Measurements from ENCODE around the gene SLC41A3. TPM values are rescaled to one million over a fixed set of nuclear protein-coding genes. Genes with fewer than 3 reads are reported as not detected.
A peak's percentile ranks its signal among the peaks of the same experiment; 100 is the strongest.

SLC41A3 gene
- polyA plus RNA-seq, 3 donors from 2014 or later = 24.1 to 28.0 (median 25.4) TPM

DNA sequence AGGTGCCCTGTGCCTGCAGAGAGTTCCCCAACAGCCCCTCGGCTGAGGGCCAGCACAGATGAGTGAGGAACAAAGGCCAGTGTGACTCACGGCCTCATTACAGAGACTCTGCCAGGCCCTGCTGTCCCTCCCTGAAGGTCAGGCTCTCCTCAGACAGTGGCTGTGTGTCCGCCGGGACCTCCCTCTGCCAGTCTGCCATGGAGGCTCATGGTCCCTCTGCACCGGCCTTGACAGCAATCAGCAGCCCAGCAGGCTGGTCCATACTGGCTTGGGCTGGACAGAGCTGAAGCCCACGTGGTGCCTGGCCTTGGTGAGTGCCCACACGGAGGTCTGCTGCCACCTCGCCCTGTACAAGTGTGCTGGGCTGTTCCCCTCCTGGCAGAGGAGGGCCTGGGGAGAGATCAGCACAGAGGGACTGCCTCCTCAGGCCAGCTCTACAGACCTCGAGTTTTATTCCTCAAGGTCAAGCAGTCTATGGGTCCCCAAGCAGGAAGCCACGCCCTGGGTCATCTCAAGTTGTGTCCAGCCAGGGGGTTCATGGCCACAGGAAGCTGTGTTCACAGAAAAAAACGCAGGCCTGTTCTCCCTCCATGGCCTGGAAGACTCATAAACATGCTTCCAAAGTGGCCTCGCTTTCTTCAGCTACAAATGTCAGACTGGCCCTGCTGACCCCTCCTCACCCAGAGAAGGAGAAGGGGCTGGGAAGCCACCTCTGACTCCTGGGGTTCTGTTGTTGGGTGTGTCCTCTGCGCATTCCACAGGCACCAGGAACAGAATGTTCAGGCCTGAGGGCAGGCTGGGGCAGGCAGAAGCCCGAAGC is 27.0 kb downstream of the SLC41A3 start:
- H3K4me3 Mint-ChIP-seq = no peak overlapping the region
- no peak for DNase-seq
- no peaks in the 10 kb centered on the region for H3K9me3 Mint-ChIP-seq
- peaks cover 11 to 25% of the 10 kb centered on the region in 2 donors for H3K4me1 Mint-ChIP-seq
- H3K36me3 Mint-ChIP-seq = peaks cover 3 to 5% (median 4%) of the 10 kb centered on the region in 3 donors
- H3K27ac Mint-ChIP-seq = no peak overlapping the region
- H3K27me3 Mint-ChIP-seq (ENCODE audit: low read depth in 3 of 3) = peaks cover 0 to 2% (median 0%) of the 10 kb centered on the region in 3 donors

DNA sequence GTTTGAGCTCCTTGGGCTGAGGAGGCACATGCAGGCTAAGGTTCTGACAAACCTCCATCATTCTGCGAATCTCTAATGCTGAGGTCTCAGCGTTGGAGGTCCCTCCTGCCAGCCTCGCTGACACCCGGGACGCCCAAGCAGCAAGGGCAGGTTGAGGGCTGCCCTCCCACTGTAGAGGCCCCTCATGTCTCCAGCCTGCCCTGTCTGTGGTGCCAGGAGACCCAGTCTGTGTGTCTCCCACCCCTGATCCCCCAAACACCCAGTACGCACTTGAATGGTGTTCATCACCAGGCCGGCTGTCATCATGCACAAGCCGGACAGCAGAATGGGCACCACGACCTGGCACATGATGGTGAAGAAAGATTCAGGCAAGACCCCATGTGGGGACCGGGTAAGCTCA is 27.8 kb downstream of the SLC41A3 start:
- H3K36me3 Mint-ChIP-seq = peaks cover 3 to 5% (median 4%) of the 10 kb centered on the region in 3 donors
- H3K4me3 Mint-ChIP-seq = no peak overlapping the region
- H3K9me3 Mint-ChIP-seq = no peaks in the 10 kb centered on the region
- H3K4me1 Mint-ChIP-seq = peaks cover 11 to 25% of the 10 kb centered on the region in 2 donors
- H3K27ac Mint-ChIP-seq = no peak overlapping the region
- no peak for DNase-seq
- H3K27me3 Mint-ChIP-seq (ENCODE audit: low read depth in 3 of 3) = peaks cover 0 to 2% (median 0%) of the 10 kb centered on the region in 3 donors

DNA sequence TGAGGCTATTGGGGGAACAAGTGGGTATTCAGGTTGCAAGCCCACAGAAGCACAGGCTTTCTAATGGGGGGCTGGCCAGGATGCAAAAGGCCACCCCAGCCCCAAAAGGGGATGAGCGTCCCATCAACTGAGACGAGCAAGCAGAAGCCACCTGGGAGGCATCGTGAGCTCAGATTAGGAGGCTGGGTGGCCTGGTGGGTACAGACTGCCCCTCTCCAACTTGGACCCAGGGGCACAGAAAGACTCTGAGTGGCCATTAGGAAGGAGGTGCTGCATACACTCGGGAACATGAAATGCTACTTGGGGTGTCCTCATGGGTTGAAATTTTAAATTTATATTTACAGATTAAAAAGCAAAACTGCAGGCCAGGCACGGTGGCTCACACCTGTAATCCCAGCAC is 29.1 kb downstream of the SLC41A3 start:
- DNase-seq = no peak
- Mint-ChIP-seq H3K4me3 (no peak overlapping the region), H3K4me1 (peaks cover 11 to 25% of the 10 kb centered on the region in 2 donors), H3K36me3 (peaks cover 3 to 6% (median 4%) of the 10 kb centered on the region in 3 donors), H3K27me3 (ENCODE audit: low read depth in 3 of 3) (peaks cover 0 to 2% (median 0%) of the 10 kb centered on the region in 3 donors), H3K27ac (peak overlapping the region in 1 of 6 donors; percentile 41), H3K9me3 (no peaks in the 10 kb centered on the region)

DNA sequence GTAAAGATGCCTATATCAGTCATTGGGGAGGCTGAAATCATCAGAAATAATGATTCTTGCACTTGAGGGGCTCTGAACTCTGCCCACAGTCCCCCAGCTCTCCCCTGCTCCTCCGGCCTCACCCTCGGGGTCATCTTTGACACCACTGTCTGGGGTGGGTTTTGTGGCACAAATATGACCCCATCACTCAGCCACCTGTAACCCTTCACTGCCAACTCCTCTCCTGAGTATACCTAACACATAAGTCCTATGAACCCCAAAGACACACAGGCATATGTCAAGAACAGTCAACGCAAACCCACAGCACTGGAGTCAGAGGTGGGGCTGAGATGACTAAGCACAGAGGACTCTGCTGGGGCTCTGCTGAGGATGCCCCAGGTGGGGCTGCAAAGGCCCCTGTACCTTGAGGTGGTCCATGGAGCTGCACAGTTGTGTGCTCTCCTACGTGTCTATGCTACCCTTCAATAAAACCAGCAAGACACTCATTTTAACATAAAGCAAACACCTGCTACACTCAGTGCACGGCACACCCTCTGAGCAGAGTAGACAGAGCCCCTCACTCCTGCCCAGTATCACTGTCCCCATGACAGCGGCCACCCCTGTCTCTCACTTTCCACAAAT is 29.9 kb downstream of the SLC41A3 start:
- Mint-ChIP-seq H3K4me1 (peaks cover 11 to 25% of the 10 kb centered on the region in 2 donors), H3K36me3 (peaks cover 3 to 6% (median 3%) of the 10 kb centered on the region in 3 donors), H3K27ac (peak overlapping the region in 3 of 6 donors; percentile 5 to 89 (median 41)), H3K27me3 (ENCODE audit: low read depth in 3 of 3) (peaks cover 0 to 2% (median 0%) of the 10 kb centered on the region in 3 donors), H3K4me3 (no peak overlapping the region), H3K9me3 (no peaks in the 10 kb centered on the region)
- DNase-seq = no peak

DNA sequence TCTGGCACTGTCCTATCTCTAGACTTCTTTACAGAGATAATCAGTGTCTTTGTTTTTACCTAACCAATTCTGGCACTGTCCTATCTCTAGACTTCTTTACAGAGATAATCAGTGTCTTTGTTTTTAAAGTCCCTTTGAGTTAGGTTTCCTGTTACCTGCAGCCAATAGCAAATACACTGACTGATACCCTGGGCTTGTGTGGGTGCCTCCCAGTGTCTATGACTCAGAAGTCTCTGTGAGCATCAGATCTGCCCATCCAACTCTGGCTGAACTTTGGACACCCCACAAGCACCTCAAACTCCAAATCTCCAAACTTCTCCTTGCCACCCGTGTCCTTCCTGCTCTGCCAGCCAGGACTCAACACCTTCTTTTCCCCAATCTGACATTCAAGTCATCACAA is 30.4 kb downstream of the SLC41A3 start:
- peak overlapping the region in 3 of 6 donors; percentile 5 to 89 (median 41) for H3K27ac Mint-ChIP-seq
- peaks cover 0 to 2% (median 0%) of the 10 kb centered on the region in 3 donors for H3K27me3 Mint-ChIP-seq (ENCODE audit: low read depth in 3 of 3)
- H3K36me3 Mint-ChIP-seq = peaks cover 0 to 11% (median 3%) of the 10 kb centered on the region in 3 donors
- no peak overlapping the region for H3K4me3 Mint-ChIP-seq
- no peaks in the 10 kb centered on the region for H3K9me3 Mint-ChIP-seq
- peaks cover 11 to 23% of the 10 kb centered on the region in 2 donors for H3K4me1 Mint-ChIP-seq
- no peak for DNase-seq

DNA sequence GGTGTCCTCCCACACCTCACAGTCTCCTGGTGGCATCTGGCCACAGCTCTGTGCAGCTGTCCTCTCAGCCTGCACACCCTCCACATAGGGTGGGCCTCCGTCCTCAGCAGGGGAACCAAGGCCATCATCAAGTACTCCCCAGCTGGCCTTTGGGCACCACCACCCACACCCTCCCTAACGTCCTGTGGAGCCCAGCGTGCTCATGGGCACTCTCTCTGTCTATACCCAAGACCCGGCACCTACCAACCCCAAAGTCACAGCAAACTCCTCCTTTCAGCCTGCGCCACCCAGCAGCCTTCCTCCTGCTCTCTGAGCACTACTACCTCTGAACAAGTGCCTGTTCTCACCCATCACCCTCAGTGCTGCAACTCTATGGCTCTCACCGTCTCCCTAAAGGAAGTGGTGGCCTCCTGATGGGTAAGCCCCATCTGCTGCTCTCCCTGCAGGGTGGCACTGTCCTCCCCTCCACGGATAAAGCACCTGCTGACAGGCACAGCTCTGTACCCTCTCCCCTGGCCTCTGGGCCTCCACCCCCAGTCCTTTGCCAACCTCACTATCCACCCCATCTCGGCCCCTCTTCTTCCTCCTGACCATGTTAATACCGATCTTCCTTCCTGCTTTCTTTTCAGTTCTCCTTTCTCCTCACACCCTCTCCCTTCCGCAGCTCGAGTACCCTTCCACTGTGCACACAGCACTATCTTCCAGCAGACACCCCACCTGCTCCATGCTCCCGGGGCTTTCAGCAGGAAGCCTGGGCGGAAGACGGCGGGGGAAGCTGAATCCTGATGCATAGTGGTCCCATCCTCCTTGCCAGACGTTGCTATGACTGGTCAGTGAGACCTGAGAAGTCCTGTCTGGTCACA is 31.5 kb downstream of the SLC41A3 start:
- peaks cover 0 to 2% (median 0%) of the 10 kb centered on the region in 3 donors for H3K27me3 Mint-ChIP-seq (ENCODE audit: low read depth in 3 of 3)
- H3K36me3 Mint-ChIP-seq = peaks cover 0 to 13% (median 0%) of the 10 kb centered on the region in 3 donors
- H3K4me3 Mint-ChIP-seq = peak overlapping the region in 2 of 5 donors; percentile 18 to 36
- H3K4me1 Mint-ChIP-seq = peaks cover 11 to 19% of the 10 kb centered on the region in 2 donors
- H3K27ac Mint-ChIP-seq = peak overlapping the region in 5 of 6 donors; percentile 25 to 82 (median 72)
- no peaks in the 10 kb centered on the region for H3K9me3 Mint-ChIP-seq
- DNase-seq = no peak

DNA sequence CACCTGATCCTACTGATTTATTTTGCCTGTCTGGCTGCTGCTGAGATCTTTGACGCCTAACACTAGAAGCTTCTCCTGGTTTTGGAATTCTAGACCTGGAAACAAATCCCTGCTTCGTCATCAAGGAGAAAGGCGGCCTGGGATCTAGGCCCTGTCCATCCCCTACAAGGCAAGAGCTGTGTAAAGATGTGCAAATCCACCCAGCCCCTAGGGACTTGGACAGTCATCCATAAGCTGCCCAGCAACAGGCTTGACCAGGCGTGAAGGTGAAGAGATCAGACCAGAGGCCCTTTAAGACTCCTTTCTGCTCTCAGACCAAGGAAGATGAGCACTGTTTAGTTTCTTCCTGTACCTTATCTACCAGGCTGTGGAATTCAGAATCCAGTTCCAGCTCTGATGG is 32.2 kb downstream of the SLC41A3 start:
- Mint-ChIP-seq H3K9me3 (no peaks in the 10 kb centered on the region), H3K27ac (peak overlapping the region in 2 of 6 donors; percentile 35 to 72), H3K27me3 (ENCODE audit: low read depth in 3 of 3) (peaks cover 0 to 2% (median 0%) of the 10 kb centered on the region in 3 donors), H3K4me1 (peaks cover 11 to 19% of the 10 kb centered on the region in 2 donors), H3K4me3 (no peak overlapping the region), H3K36me3 (peaks cover 0 to 13% (median 0%) of the 10 kb centered on the region in 3 donors)
- no peak for DNase-seq

DNA sequence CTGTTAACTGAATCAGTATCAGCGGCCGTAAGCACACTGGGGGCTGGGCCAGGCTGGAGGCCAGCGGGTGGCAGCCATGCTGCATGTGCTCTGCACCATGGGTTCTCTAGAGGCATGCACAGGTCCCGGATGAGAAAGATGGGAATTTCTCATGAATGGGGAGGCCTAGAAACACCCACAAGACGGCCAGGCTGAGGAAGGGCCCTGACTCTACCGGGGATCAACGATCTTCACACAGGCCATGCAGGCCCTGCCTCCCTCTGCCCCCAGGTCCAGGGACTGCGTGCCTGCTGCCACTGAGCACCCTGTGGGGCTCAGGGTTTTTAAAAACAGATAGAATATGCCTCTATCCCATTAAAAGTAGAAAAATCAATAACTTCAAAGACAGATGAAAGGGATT is 32.7 kb downstream of the SLC41A3 start:
- DNase-seq = no peak
- Mint-ChIP-seq H3K36me3 (peaks cover 0 to 13% (median 3%) of the 10 kb centered on the region in 3 donors), H3K27ac (no peak overlapping the region), H3K4me3 (no peak overlapping the region), H3K4me1 (peaks cover 11 to 19% of the 10 kb centered on the region in 2 donors), H3K9me3 (no peaks in the 10 kb centered on the region), H3K27me3 (ENCODE audit: low read depth in 3 of 3) (peaks cover 0 to 2% (median 0%) of the 10 kb centered on the region in 3 donors)

DNA sequence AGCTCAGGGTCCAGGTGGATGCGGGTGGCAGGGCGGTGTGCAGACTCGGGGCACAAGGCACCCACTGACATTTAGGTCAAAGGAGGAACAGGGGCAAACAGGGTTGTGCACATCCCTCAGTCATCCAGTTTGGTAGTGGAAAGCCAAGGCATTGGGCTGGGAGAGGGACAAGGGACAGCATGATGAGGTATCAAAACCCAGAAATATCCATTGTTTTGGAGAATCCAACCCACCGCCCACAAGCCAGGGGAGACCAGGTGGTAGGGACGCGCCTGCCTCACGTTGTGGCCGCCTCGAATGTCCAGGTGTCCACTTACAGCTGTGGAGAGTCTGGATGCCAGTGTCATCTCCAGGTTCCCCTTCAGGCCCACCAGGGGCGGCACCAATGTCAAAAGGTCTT is 33.3 kb downstream of the SLC41A3 start:
- no peak overlapping the region for H3K27ac Mint-ChIP-seq
- no peaks in the 10 kb centered on the region for H3K9me3 Mint-ChIP-seq
- peaks cover 0 to 13% (median 4%) of the 10 kb centered on the region in 3 donors for H3K36me3 Mint-ChIP-seq
- DNase-seq = no peak
- H3K27me3 Mint-ChIP-seq (ENCODE audit: low read depth in 3 of 3) = peaks cover 0 to 2% (median 0%) of the 10 kb centered on the region in 3 donors
- no peak overlapping the region for H3K4me3 Mint-ChIP-seq
- H3K4me1 Mint-ChIP-seq = peaks cover 11 to 19% of the 10 kb centered on the region in 2 donors

DNA sequence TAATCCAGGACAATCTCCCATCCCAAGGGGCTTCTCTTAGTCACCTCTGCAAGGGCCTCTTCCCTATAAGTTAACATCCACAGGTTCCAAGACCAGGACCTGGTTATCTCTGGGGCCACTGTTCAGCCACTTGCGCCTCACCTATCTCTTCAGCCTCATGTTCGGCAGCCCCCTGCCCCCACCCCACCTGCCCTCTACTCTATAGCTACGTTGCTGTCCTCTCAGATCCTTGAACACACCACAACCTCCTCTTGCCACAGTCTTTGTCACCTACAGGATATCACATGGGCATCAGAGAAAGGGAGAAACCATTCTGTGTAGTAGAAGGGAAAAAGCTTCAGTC is 33.9 kb downstream of the SLC41A3 start:
- peaks cover 11 to 19% of the 10 kb centered on the region in 2 donors for H3K4me1 Mint-ChIP-seq
- H3K4me3 Mint-ChIP-seq = no peak overlapping the region
- H3K9me3 Mint-ChIP-seq = no peaks in the 10 kb centered on the region
- DNase-seq = no peak
- H3K27ac Mint-ChIP-seq = no peak overlapping the region
- peaks cover 0 to 13% (median 4%) of the 10 kb centered on the region in 3 donors for H3K36me3 Mint-ChIP-seq
- H3K27me3 Mint-ChIP-seq (ENCODE audit: low read depth in 3 of 3) = peaks cover 0 to 2% (median 0%) of the 10 kb centered on the region in 3 donors

DNA sequence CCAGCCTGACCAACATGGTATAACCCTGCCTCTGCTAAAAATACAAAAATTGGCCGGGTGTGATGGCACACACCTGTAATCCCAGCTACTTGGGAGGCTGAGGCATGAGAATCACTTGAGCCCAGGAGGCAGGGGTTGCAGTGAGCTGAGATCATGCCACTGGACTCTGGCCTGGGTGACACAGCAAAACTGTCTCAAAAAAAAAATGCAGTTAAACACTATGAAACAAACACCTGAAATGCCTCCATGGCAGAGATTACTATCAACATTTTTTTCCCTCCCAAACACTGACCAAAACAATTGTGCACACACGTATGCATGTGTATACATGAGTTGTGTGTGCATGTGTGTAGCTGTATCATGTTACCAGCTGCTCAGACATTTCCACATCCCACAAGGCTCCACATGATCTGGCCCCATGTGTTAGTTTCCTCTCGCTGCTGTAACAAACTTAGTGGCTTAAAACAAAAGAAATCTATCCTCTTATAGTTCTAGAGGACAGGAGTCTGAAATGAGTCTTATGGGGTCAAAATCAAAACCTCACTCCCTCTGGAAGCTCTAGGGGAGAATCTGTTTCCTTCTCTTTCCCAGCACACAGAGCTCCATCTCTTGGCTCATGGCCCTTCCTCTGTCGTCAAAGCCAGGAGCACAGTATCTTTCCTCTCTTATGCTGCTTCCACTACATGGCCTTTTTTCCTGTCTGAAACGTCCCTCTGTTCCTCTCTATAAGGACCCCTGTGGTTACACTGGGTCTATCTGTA is 34.5 kb downstream of the SLC41A3 start:
- DNase-seq = no peak
- Mint-ChIP-seq H3K4me1 (peaks cover 11 to 19% of the 10 kb centered on the region in 2 donors), H3K4me3 (no peak overlapping the region), H3K36me3 (peaks cover 0 to 13% (median 4%) of the 10 kb centered on the region in 3 donors), H3K27ac (no peak overlapping the region), H3K27me3 (ENCODE audit: low read depth in 3 of 3) (peaks cover 0 to 2% (median 0%) of the 10 kb centered on the region in 3 donors), H3K9me3 (no peaks in the 10 kb centered on the region)

DNA sequence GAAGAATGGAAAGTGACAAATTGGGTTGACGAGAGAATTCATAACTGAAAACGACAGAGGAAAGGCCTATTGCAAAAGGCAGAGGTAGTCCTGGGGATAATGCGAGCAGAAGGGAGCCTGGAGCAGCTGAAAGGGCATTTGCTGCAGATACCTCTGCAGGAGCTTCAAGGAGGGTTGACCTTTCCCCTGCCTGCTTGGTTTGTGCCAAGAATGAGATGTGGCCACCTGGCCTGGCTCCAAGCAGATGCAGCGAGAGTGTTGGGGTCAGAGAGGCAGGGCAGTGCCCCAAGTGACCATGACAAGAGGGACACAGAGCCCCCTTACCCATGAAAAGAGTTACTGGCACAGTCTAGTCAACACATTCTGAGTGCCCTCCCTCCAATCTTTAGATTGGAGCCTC is 43.5 kb downstream of the SLC41A3 start:
- no peak overlapping the region for H3K4me3 Mint-ChIP-seq
- H3K36me3 Mint-ChIP-seq = peaks cover 42 to 60% (median 57%) of the 10 kb centered on the region in 3 donors
- no peak overlapping the region for H3K27ac Mint-ChIP-seq
- DNase-seq = no peak
- H3K4me1 Mint-ChIP-seq = no peaks in the 10 kb centered on the region
- H3K9me3 Mint-ChIP-seq = peaks cover 0 to 14% (median 4%) of the 10 kb centered on the region in 6 donors
- H3K27me3 Mint-ChIP-seq (ENCODE audit: low read depth in 3 of 3) = peaks cover 0 to 1% (median 0%) of the 10 kb centered on the region in 3 donors

DNA sequence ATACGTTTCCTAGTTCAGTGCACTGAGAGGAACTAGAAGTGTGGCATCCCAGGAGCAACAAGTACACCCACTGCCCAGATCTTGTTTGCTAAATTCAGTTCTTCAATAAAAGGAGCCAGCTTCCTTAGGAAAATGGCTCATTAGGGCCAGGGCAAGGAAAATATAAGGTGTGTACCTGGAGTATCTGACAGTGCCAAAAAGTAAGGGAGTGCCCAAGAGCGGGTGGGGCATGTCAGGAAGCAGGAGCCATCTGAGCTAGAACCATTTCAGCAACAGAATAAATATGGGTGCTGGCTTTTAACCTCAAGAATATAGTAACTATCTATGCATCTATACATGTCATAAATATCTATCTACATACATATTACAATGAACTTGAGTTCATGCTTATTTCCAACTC is 44.1 kb downstream of the SLC41A3 start:
- DNase-seq = no peak
- Mint-ChIP-seq H3K9me3 (peaks cover 0 to 14% (median 4%) of the 10 kb centered on the region in 6 donors), H3K27me3 (ENCODE audit: low read depth in 3 of 3) (peaks cover 0 to 1% (median 0%) of the 10 kb centered on the region in 3 donors), H3K36me3 (peaks cover 45 to 66% (median 62%) of the 10 kb centered on the region in 3 donors), H3K4me1 (no peaks in the 10 kb centered on the region), H3K27ac (no peak overlapping the region), H3K4me3 (no peak overlapping the region)
